ENCODE measurements around the gene HOXB8. TPM values are rescaled to one million over a fixed set of nuclear protein-coding genes. Genes with fewer than 3 reads are reported as not detected.

Gene HOXB8
- total and polyA plus RNA-seq, 10 of the 15 experiments (the other 5 are each of a cell fraction or from before 2014, with no cell fraction given) = 0.21 TPM; not detected in 9

GRCh38 chr17:48563867-48564187 is 51.3 kb downstream of the HOXB8 start:
- Histone ChIP-seq H3K27me3 (replicated peaks in 1 of 2; ENCODE audit: control insufficient read depth in 2 of 2, insufficient read depth in 2 of 2, low read length in 1 of 2) (no peaks in the 10 kb centered on the region), H3K9me3 (replicated peaks; ENCODE audit: control insufficient read depth, insufficient read depth, low read length) (no peaks in the 10 kb centered on the region), H3K4me3 (no peak overlapping the region), H4K20me1 (ENCODE audit: control insufficient read depth, insufficient read depth) (no peaks in the 10 kb centered on the region), H3K9ac (ENCODE audit: control insufficient read depth, insufficient read depth, low read length) (no peak overlapping the region), H3K79me2 (ENCODE audit: control insufficient read depth, insufficient read depth, low read length) (no peaks in the 10 kb centered on the region), H3K4me1 (ENCODE audit: control insufficient read depth, insufficient read depth, low read length) (no peaks in the 10 kb centered on the region), H3K36me3 (ENCODE audit: control insufficient read depth in 2 of 2, insufficient read depth in 2 of 2, low read length in 1 of 2) (no peaks in the 10 kb centered on the region; a peak in 1 of 4 replicates), H3K27ac (ENCODE audit: control insufficient read depth, insufficient read depth) (no peak overlapping the region), H2AFZ (ENCODE audit: control insufficient read depth, low read depth, low read length) (no peak overlapping the region), H3K4me2 (ENCODE audit: control insufficient read depth, insufficient read depth) (no peak overlapping the region)
- ATAC-seq (no peak), FAIRE-seq (no peak), DNase-seq (ENCODE audit: low read depth, low spot score) (no peak)
- BruUV-seq (replicated peaks) = no TSS peak
- in situ Hi-C loops (cut with MboI) (no loop called here), intact Hi-C loops (cut with micrococcal nuclease; ENCODE audit: unreplicated experiment) (no loop called here)
- 41% methylated on average over 10 of the region's 10 CpGs for WGBS (ENCODE audit: insufficient coverage, insufficient replicate concordance, low lambda C conversion rate, missing lambda C conversion rate)
- no peak for TF ChIP-seq POLR2AphosphoS2 (IDR thresholded peaks at IDR 0.05; ENCODE audit: low read depth, low read length)
- no peak for TF ChIP-seq E2F8 (IDR thresholded peaks at IDR 0.05; ENCODE audit: low read depth, partially characterized antibody)
- no peak for TF ChIP-seq BRCA1 (IDR thresholded peaks at IDR 0.05; ENCODE audit: low read depth, low read length)
- TF ChIP-seq HDGF (IDR thresholded peaks at IDR 0.05) = no peak
- TF ChIP-seq BCL3 (IDR thresholded peaks at IDR 0.05; ENCODE audit: borderline replicate concordance, insufficient read depth, low read depth, low read length, poor library complexity, severe bottlenecking) = no peak
- no peak for TF ChIP-seq TARDBP (IDR thresholded peaks at IDR 0.05; ENCODE audit: borderline replicate concordance)
- no peak for TF ChIP-seq ATF3 (IDR thresholded peaks at IDR 0.05; ENCODE audit: borderline replicate concordance, extremely low read depth, low read depth, low read length)
- TF ChIP-seq USF2 (IDR thresholded peaks at IDR 0.05; ENCODE audit: borderline replicate concordance, low read depth, low read length) = no peak
- no peak for TF ChIP-seq CREB1 (IDR thresholded peaks at IDR 0.05; ENCODE audit: low read depth)
- no peak for TF ChIP-seq TAF1 (IDR thresholded peaks at IDR 0.05; ENCODE audit: borderline replicate concordance, low read depth, low read length)
- TF ChIP-seq SREBF2 (IDR thresholded peaks at IDR 0.05; ENCODE audit: low read length) = no peak
- no peak for TF ChIP-seq PAX8 (IDR thresholded peaks at IDR 0.05)
- SMC1A ChIA-PET (ENCODE audit: uncharacterized antibody, unreplicated experiment) = interaction anchor here (1.2 to 1.5 kb wide), 2 partner anchors 11 to 117 kb away, joined by 3 to 6 read pairs; no protein-coding TSS in a partner anchor
- CTCF ChIA-PET = no interaction called here
- POLR2A ChIA-PET = no interaction called here
- RAD21 ChIA-PET (ENCODE audit: unreplicated experiment) = no interaction called here
